ENCODE data around the gene ZNF213. TPM values are rescaled to one million over a fixed set of nuclear protein-coding genes. Genes with fewer than 3 reads are reported as not detected.

The ZNF213 gene
- total RNA-seq, 2 donors from 2014 or later: 7.3 to 7.9 TPM

DNA sequence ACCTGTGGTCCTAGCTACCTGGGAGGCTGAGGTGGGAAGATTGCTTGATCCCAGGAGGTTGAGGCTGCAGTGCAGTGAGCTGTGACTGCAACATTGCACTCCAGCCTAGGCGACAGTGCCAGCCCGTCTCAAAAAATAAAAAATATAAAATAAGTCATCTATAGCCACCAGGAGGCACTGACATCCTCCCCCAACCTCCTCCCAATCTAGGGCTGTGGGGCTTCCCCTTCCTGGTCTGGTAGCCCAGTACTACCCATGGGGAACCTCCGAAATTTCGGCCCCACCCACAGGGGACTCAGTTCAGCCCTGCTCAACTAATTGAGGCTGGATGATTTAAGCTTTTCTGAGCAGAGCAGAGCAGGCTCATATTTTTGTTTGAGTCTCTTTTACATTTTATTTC lies 39.0 kb upstream of the ZNF213 start:
- Histone ChIP-seq H3K36me3 (no peaks in the 10 kb centered on the region), H3K9me3 (no peaks in the 10 kb centered on the region), H3K27ac (no peak overlapping the region), H3K4me1 (peaks cover 0 to 17% of the 10 kb centered on the region in 2 donors), H3K4me3 (no peak overlapping the region), H3K27me3 (no peaks in the 10 kb centered on the region)
- no peak for DNase-seq (ENCODE audit: low spot score)
- TF ChIP-seq, protein P1, sequence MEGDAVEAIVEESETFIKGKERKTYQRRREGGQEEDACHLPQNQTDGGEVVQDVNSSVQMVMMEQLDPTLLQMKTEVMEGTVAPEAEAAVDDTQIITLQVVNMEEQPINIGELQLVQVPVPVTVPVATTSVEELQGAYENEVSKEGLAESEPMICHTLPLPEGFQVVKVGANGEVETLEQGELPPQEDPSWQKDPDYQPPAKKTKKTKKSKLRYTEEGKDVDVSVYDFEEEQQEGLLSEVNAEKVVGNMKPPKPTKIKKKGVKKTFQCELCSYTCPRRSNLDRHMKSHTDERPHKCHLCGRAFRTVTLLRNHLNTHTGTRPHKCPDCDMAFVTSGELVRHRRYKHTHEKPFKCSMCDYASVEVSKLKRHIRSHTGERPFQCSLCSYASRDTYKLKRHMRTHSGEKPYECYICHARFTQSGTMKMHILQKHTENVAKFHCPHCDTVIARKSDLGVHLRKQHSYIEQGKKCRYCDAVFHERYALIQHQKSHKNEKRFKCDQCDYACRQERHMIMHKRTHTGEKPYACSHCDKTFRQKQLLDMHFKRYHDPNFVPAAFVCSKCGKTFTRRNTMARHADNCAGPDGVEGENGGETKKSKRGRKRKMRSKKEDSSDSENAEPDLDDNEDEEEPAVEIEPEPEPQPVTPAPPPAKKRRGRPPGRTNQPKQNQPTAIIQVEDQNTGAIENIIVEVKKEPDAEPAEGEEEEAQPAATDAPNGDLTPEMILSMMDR (IDR thresholded peaks at IDR 0.05): peak in 1 of 2 donors; percentile 24

DNA sequence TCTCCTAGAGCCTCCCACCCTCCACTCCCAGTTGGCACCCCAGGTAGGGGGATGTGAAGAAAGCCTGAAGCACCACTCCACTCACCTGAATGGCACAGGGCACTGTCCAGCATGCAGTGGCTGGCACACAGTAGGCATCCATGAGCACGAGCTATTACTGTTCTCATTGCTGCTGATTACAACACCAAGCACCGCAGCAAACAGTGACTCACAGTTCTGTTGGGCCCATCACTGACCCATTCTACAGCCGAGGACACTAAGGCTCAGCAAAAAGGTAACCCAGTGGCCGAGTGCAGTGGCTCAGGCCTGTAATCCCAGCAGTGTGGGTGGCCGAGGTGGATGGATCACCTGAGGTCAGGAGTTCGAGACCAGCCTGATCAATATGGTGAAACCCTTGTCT lies 38.5 kb upstream of the ZNF213 start:
- no peak overlapping the region for H3K27ac ChIP-seq
- H3K27me3 ChIP-seq: no peaks in the 10 kb centered on the region
- H3K4me3 ChIP-seq: no peak overlapping the region
- no peak for DNase-seq (ENCODE audit: low spot score)
- peaks cover 0 to 22% of the 10 kb centered on the region in 2 donors for H3K4me1 ChIP-seq
- H3K9me3 ChIP-seq: no peaks in the 10 kb centered on the region
- no peaks in the 10 kb centered on the region for H3K36me3 ChIP-seq
- TF ChIP-seq, protein P1 (IDR thresholded peaks at IDR 0.05): no peak

DNA sequence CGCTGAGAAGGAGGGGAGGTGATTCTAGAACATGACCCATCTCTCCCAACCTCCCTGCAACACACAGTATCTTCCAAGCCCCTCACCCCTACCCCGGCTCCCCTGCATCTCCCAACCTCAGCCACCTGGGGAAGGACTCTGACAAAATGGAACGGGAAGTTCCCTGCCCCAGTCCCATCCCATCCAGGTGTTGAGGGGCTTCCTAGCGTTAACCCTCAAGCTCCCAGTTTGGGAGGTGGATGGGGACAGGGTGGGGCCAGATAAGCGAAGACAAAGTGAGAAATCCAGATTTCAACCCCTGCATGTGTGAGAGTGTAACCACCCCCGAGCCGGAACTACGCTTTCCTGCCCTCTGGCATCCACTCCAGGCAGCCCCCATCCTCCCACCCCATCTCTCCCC lies 37.6 kb upstream of the ZNF213 start:
- TF ChIP-seq, protein P1 (IDR thresholded peaks at IDR 0.05): no peak
- Histone ChIP-seq H3K27me3 (no peaks in the 10 kb centered on the region), H3K4me3 (no peak overlapping the region), H3K36me3 (no peaks in the 10 kb centered on the region), H3K9me3 (no peaks in the 10 kb centered on the region), H3K4me1 (peaks cover 0 to 26% of the 10 kb centered on the region in 2 donors), H3K27ac (no peak overlapping the region)
- no peak for DNase-seq (ENCODE audit: low spot score)

DNA sequence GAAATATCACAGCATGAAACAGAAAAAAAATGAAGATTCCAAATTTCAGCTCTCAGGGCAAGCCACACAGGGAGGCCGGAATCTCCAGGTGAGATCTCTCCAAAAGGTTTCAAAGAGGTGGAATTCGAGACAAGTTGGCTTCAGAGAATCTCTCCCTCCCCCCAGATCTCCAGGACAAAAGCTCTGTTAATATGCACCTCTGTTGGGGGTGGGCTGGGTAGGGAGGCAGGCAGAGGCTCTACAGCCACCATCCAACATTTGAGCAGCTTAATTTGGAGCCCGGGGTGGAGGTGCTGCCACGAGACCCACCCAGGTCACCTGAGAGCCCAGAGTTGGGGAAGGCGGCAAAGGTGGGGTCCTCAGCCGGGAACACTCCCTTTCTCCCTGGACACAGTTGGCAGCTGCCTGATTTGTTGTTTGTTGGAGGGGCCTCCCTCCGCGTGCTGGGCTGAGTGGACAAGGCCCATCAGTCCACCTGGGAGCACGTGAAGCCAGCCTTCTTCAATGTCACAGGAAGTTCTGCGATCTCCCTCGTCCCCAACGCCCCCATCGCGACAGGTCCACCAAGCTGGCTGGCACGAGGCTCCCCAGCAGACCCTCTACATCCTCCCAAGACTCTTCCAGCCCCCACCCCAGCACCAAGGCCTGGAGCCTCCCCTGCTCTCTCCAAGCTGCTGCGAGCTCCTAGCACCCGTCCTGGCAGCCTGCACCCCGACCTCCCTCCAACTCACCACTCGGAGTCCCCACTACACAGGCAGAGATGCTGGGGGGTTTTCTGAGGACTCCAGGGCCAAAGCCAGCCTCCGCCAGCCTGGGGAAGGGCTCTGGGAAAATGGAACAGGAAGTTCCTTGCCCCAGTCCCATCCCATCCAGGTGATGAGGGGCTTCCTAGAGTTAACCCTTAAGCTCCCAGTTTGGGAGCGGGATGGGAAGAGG lies 36.1 kb upstream of the ZNF213 start, which contains the start of gene ZSCAN10:
ZSCAN10 (minus strand) TSS at position 836 of the 936 bp plus-strand sequence. CDS start 6,357 bp downstream, outside the sequence.
- Histone ChIP-seq H3K36me3 (no peaks in the 10 kb centered on the region), H3K4me1 (peaks cover 0 to 26% of the 10 kb centered on the region in 2 donors), H3K27me3 (no peaks in the 10 kb centered on the region), H3K27ac (no peak within 1 kb of the TSS), H3K4me3 (peak within 1 kb of the TSS in 1 of 2 donors; percentile 31), H3K9me3 (no peaks in the 10 kb centered on the region)
- DNase-seq (ENCODE audit: low spot score): no peak
- TF ChIP-seq, protein P1 (IDR thresholded peaks at IDR 0.05): no peak

DNA sequence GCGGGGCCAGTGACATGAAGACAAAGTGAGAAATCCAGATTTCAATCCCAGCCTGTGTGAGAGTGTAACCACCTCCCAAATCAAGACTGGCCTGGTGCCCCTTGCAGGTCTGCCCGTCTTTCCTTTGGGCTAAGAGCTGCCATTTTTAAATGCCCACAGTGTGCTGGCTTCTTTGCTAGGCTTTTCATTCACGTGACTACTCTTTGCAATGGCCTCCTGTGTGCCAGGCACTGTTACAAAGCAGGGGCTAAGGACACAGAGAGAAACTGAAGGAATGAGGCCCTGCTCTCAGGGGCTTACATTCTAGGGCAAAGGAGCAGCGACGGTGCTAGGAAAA lies 35.5 kb upstream of the ZNF213 start:
- Histone ChIP-seq H3K27me3 (no peaks in the 10 kb centered on the region), H3K4me3 (no peak overlapping the region), H3K9me3 (no peaks in the 10 kb centered on the region), H3K36me3 (no peaks in the 10 kb centered on the region), H3K27ac (no peak overlapping the region), H3K4me1 (peaks cover 0 to 26% of the 10 kb centered on the region in 2 donors)
- TF ChIP-seq, protein P1 (IDR thresholded peaks at IDR 0.05): no peak
- no peak for DNase-seq (ENCODE audit: low spot score)

All from right atrium auricular region (tissue), 2 donors.